ENCODE results near the gene OR6J1.
"Not testable (repeated sequence)": the region's sequence is repeated elsewhere in the genome, so short reads cannot be mapped to it uniquely, and the experiment has no call there.

The OR6J1 gene

DNA sequence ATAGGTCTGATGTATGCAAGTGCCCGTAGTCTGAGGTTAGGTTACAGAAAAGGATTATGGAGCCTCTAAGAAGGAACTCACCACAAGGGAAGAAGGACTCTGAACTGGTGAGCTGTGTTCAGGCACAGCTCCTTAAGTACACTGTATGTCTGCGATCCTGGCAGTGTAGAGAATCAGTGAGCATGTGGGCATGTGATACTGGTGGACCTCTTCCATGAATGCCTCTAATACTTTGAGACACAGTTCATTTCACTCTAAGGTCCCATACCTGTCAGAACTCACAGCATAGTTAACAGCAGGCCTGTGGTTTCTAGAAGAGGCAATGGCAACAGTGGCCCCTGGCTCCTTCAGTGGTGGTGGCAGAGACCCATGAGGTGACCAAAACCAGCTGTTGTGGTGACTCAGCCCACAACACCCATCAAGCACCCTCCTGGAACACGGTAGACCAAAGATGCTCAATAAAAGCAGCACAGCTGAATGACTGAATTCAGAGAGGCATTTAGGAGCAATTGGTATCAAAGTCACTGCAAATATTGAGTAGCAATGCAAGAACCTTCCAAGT, 6.9 kb upstream of the OR6J1 start:
- DNase-seq = no peak

GRCh38 chr14:22650046-22650739, 6.0 kb upstream of the OR6J1 start:
- no peak for DNase-seq

- no peak for DNase-seq
Observed at GRCh38 chr14:22648506-22648905, 4.4 kb upstream of the OR6J1 start.

- peak in 2 of 4 experiments; percentile 70 to 75 for DNase-seq
Observed at GRCh38 chr14:22646570-22647254, 2.6 kb upstream of the OR6J1 start.

DNA sequence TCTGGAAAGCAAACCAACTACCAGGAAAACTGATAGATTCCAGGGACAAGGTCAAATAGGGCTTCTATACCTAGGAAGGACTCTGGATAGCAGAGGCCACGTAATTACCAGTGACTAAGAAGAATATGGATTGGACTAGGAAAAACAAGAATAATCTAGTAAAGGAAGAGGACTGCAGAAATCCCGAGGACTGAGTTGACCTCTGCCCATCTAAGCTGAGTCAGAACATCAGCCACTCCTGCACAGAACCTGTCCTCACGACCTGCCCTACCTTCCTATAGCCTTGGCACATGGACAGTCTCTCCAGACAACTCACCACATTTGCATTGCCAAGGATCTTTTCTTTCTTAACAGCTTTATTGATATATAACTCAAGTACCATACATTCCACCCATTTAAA, 2.3 kb downstream of the OR6J1 start:
- no peak for DNase-seq

- DNase-seq = no peak
Observed at GRCh38 chr14:22640192-22640591, 4.0 kb downstream of the OR6J1 start.

DNA sequence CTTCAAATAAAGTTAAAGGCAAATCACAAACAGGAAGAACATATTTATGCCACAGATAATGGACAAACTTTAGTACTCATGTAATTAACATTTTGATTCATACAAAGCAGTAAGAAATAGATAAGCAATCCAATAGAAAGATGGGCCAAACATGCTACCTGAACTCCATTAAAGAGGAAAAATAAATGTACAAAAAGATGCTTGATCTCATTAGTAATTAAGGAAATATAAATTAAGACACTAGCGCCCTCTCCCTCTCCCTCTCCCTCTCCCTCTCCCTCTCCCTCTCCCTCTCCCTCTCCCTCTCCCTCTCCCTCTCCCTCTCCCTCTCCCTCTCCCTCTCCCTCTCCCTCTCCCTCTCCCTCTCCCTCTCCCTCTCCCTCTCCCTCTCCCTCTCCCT, 8.2 kb downstream of the OR6J1 start:
- not testable (repeated sequence) for DNase-seq

- peak; percentile 24 to 67 (median 48) for DNase-seq
Observed at GRCh38 chr14:22634233-22634900, 9.8 kb downstream of the OR6J1 start.

DNA sequence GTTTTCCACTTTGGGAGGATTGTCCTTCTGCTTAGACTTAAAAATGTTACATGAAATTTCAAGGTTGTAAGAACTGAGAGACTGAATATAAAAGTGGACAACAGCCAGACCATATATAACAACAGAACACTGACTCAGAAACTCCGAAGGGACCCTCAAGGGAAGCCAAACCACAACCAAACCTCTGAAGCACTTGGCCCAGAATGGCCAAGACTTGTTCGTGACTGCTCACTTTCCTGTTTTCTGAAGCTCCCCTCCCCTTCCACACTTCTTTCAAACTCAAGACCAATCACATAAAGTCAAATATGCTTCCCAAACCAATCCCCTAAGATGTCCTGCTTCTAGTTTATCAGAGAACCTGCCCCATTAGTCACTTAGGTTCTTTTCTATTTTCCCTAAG, 13.7 kb downstream of the OR6J1 start:
- no peak for DNase-seq

GRCh38 chr14:22630066-22630465, 14.1 kb downstream of the OR6J1 start:
- DNase-seq = no peak

GRCh38 chr14:22629361-22629760, 14.8 kb downstream of the OR6J1 start:
- DNase-seq = no peak

GRCh38 chr14:22627506-22628263, 16.5 kb downstream of the OR6J1 start:
- no peak for DNase-seq

GRCh38 chr14:22626590-22626989, 17.6 kb downstream of the OR6J1 start:
- no peak for DNase-seq

GRCh38 chr14:22623047-22623446, 21.1 kb downstream of the OR6J1 start:
- peak in 3 of 4 experiments; percentile 21 to 45 (median 28) for DNase-seq

DNA sequence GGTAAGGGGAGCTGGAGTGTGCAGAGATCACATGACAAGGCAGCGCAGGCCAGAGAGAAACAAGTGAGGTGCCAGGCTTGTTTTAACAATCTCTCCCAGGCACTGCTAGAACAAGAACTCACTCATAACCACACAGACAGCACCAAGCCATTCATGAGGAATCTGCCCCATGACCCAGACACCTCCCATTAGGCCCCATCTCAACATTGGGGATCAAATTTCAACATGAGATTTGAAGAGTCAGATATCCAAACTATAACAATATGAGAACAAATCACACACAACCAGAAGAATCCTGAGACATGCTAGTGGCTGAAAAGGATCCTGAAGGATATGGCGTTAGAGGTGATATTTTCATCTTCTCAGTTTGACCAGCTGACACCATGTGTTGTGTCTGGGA, 21.9 kb downstream of the OR6J1 start:
- no peak for DNase-seq

DNA sequence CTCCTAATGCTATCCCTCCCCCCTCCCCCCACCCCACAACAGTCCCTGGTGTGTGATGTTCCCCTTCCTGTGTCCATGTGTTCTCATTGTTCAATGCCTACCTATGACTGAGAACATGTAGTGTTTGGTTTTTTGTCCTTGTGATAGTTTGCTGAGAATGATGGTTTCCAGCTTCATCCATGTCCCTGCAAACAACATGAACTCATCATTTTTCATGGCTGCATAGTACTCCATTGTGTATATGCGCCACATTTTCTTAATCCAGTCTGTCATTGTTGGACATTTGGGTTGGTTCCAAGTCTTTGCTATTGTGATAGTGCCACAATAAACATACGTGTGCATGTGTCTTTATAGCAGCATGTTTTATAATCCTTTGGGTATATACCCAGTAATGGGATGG, 28.4 kb downstream of the OR6J1 start:
- DNase-seq = not testable (repeated sequence)

DNA sequence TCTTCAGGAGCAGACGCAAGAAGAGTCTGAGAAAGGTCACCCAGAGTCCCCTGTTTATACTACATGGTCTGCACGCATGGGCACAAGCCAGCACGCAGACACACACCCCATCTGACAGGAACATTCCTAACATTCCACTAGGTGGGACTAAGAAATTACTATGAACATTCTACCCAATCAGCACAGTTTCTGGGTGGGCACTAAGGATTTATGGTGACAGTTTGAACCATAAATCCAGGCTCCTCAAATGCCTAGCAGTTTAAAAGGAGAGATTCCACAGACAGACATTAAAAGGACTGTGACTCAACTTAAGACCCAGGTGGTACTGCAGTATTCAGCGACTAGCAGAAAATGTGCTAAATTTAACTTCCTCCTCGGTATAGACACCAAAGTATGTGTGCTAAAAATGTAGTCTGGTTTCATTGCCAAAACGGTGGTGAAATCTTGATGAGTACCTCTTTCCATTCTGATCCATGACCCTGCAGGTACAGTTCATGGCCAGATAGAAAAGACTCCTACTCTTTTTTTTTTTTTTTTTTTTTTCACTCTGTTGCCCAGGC, 29.8 kb downstream of the OR6J1 start:
- DNase-seq = no peak

- DNase-seq = no peak
Observed at GRCh38 chr14:22613736-22614239, 30.4 kb downstream of the OR6J1 start.

GRCh38 chr14:22613106-22613695, 31.0 kb downstream of the OR6J1 start:
- DNase-seq = no peak

DNA sequence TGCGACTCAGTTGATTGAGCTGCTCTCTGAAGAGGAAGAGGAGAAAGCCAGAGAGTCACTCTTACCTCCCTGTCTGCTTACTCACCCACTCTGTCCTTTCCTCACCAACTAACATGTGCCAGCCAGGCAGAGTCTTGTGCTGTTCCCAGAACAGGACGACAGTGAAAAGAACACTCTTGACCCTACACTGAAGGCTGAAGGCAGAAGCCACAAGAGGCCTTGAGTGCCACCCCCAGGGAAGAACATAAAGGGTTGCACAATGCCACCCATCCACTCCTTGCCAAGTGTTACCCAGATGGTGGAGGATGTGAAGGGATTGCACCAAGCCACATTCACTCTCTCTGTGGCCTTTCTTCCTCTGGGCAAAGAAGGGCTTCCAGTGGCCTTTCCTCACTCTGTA, 33.2 kb downstream of the OR6J1 start:
- DNase-seq = no peak

DNA sequence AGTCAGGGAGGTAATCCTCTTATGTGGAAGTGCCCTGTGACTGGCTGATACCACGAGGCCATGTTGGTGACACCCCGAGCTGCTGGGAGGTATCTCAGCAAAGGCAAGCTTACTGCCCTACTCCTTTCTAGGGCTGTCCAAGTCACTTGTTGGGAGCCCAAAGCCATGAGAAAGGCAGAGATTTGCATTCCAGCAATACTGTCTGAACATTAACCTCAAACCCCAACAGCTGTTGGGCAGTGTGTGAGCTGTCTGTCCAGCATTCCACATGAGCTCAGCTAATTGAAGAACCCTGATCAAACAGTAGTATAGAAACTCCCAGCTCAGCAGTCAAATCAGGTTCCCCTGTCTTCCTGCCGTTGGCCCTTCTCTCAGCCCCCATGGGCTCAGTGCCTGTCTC, 36.9 kb downstream of the OR6J1 start:
- no peak for DNase-seq

DNA sequence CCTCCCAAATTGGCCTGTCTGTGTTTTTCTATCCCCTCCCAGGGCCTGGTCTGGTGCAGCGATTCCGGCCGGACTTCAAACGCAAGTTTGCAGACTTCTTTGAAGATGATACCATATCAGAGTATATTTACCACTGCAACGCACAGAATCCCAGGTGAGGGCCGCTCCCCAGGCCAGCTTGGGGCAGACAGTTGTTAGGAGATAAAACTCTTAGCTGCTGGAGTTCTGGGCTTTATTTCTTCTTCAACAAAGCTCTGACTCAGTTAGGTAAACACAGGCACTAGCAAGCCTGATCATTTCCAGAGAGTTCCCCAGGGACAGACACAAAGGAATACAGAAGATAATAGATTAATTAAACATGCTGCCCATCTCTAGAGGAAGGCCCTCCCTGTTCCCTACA, 37.8 kb downstream of the OR6J1 start:
- DNase-seq = no peak

All from suppressor macrophage (primary cell).